Esophagus muscularis mucosa (tissue), 4 donors: ENCODE results near the gene XAB2.

Experiments used
- EP300 ChIP-seq: sonication (generic); formaldehyde crosslinking; IDR thresholded peaks from one replicate; pipeline ENCODE4 v1.6.1; 2017; ENCODE audit warnings: antibody characterized with exemption
- POLR2A ChIP-seq: fragments of 450-650 bp; IDR thresholded peaks from one replicate; pipeline ENCODE4 v1.6.1; 2017; ENCODE audit warnings: antibody characterized with exemption, moderate library complexity, mild to moderate bottlenecking, low read depth
- POLR2AphosphoS5 ChIP-seq, 2 donors: sonication (generic); formaldehyde crosslinking; IDR thresholded peaks; one replicate each; pipeline ENCODE4 v1.6.1; 2017; ENCODE audit warnings: antibody characterized with exemption in 2 of 2
- TF ChIP-seq, protein P1 (sequence below), 3 experiments: fragments of 200-600 bp in 2 of 3; fragments of 450-650 bp in 1 of 3; sonication (generic) in 2 of 3; IDR thresholded peaks; one replicate each; pipeline ENCODE4 v1.5.1; 2017 to 2019; ENCODE audit warnings: antibody characterized with exemption in 3 of 3, mild to moderate bottlenecking in 2 of 3, moderate library complexity in 1 of 3

GRCh38 chr19:7645656-7646425, 16.5 kb upstream of the XAB2 start:
- TF ChIP-seq, protein P1, sequence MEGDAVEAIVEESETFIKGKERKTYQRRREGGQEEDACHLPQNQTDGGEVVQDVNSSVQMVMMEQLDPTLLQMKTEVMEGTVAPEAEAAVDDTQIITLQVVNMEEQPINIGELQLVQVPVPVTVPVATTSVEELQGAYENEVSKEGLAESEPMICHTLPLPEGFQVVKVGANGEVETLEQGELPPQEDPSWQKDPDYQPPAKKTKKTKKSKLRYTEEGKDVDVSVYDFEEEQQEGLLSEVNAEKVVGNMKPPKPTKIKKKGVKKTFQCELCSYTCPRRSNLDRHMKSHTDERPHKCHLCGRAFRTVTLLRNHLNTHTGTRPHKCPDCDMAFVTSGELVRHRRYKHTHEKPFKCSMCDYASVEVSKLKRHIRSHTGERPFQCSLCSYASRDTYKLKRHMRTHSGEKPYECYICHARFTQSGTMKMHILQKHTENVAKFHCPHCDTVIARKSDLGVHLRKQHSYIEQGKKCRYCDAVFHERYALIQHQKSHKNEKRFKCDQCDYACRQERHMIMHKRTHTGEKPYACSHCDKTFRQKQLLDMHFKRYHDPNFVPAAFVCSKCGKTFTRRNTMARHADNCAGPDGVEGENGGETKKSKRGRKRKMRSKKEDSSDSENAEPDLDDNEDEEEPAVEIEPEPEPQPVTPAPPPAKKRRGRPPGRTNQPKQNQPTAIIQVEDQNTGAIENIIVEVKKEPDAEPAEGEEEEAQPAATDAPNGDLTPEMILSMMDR (IDR thresholded peaks at IDR 0.05) = no peak
- no peak for TF ChIP-seq POLR2A
- TF ChIP-seq EP300 = no peak
- TF ChIP-seq POLR2AphosphoS5 (IDR thresholded peaks at IDR 0.05) = no peak
